OCI-LY7 (cell line): Measurements from ENCODE around the gene COX6B1. TPM values are rescaled to one million over a fixed set of nuclear protein-coding genes. Genes with fewer than 3 reads are reported as not detected.
A peak's percentile ranks its signal among the peaks of the same experiment; 100 is the strongest.

Experiments used
- BruUV-seq: library from RNA; stranded (reverse); fragments of 400-500 nt; replicated peaks from 2 replicates; lab custom pipeline; 2021; lab: Mats Ljungman, UMichigan
- CTCF ChIA-PET: fragments of 300-600 bp; sonication (Branson Sonifier 250); formaldehyde crosslinking; loops from one replicate; lab custom pipeline; 2022; ENCODE audit warnings: antibody characterized with exemption; ENCODE audit not compliant: unreplicated experiment; lab: Charles Lee
- POLR2A ChIA-PET: fragments of 300-600 bp; sonication (Branson Sonifier 250); formaldehyde crosslinking; loops from one replicate; lab custom pipeline; 2022; ENCODE audit warnings: antibody characterized with exemption; lab: Charles Lee
- DNase-seq: peaks from one replicate; pipeline ENCODE4 v3.0.0-alpha.2; 2015; ENCODE audit warnings: low spot score
- H2AFZ ChIP-seq: fragments of 200-600 bp; sonication (generic), shearing (Covaris generic); 2 replicates; pipeline ENCODE4 v1.6.1; 2014; ENCODE audit warnings: mild to moderate bottlenecking, antibody characterized with exemption, low read length, moderate library complexity
- H3K27ac ChIP-seq: fragments of 200-600 bp; sonication (generic); 2 replicates; pipeline ENCODE4 v1.5.1; 2014; ENCODE audit warnings: mixed run types, low read depth, mild to moderate bottlenecking, moderate library complexity, low read length, inconsistent platforms; ENCODE audit not compliant: poor library complexity, severe bottlenecking
- H3K36me3 ChIP-seq: fragments of 200-600 bp; sonication (generic); 2 replicates; pipeline ENCODE4 v1.6.1; 2014; ENCODE audit warnings: mild to moderate bottlenecking, antibody characterized with exemption, low read length, moderate library complexity, mixed read lengths; ENCODE audit not compliant: insufficient read depth
- H3K4me1 ChIP-seq: fragments of 200-600 bp; sonication (generic); 2 replicates; pipeline ENCODE4 v1.5.1; 2014; ENCODE audit warnings: mild to moderate bottlenecking, low read length; ENCODE audit not compliant: insufficient read depth, poor library complexity, severe bottlenecking
- H3K4me2 ChIP-seq: fragments of 200-600 bp; sonication (generic); 2 replicates; pipeline ENCODE4 v1.6.1; 2014; ENCODE audit warnings: mild to moderate bottlenecking, low read length
- H3K4me3 ChIP-seq: fragments of 200-600 bp; sonication (generic); 2 replicates; pipeline ENCODE4 v1.5.1; 2014; ENCODE audit warnings: mild to moderate bottlenecking, low read depth, low read length; ENCODE audit not compliant: poor library complexity, severe bottlenecking
- H3K79me2 ChIP-seq: fragments of 200-600 bp; sonication (generic); 2 replicates; pipeline ENCODE4 v1.6.1; 2016; ENCODE audit warnings: low read depth, mild to moderate bottlenecking, low read length, moderate library complexity, mixed read lengths; ENCODE audit not compliant: insufficient read depth
- H3K9me2 ChIP-seq: fragments of 200-600 bp; sonication (generic); 2 replicates; pipeline ENCODE4 v1.6.1; 2016; ENCODE audit warnings: mild to moderate bottlenecking, low read length, mixed read lengths; ENCODE audit not compliant: insufficient read depth
- H3K9me3 ChIP-seq: fragments of 200-600 bp; sonication (generic); 2 replicates; pipeline ENCODE4 v1.6.1; 2014; ENCODE audit warnings: mild to moderate bottlenecking, mixed run types, low read length, mixed read lengths
- H4K20me1 ChIP-seq: fragments of 200-600 bp; sonication (generic); 2 replicates; pipeline ENCODE4 v1.6.1; 2014; ENCODE audit warnings: mild to moderate bottlenecking, antibody characterized with exemption, low read length, moderate library complexity, mixed read lengths; ENCODE audit not compliant: insufficient read depth
- EZH2phosphoT487 ChIP-seq: fragments of 200-600 bp; sonication (generic); IDR thresholded peaks from 2 replicates; pipeline ENCODE4 v1.6.1; 2018; ENCODE audit warnings: low read depth, borderline replicate concordance, mild to moderate bottlenecking, mixed run types, antibody characterized with exemption, low read length, moderate library complexity, mixed read lengths
- intact Hi-C: fragments of 100-400 bp; cut with micrococcal nuclease; formaldehyde crosslinking; loops from one replicate; pipeline ENCODE4 v1.10.0; 2022; ENCODE audit not compliant: unreplicated experiment
- total RNA-seq, 2 experiments: library from RNA; depleted of rRNA in 1 of 2; stranded (reverse); fragments of >200 nt in 1 of 2; shearing (Covaris generic) in 1 of 2; gene quantifications; 2 replicates each; pipeline ENCODE4 v1.2.3, GENCODE V29; 2014 to 2022
- TF ChIP-seq, protein P1 (sequence below): fragments of 200-600 bp; sonication (generic); conservative IDR thresholded peaks from 2 replicates; pipeline ENCODE4 v1.5.1; 2014; ENCODE audit warnings: mild to moderate bottlenecking, antibody characterized with exemption, low read length, moderate library complexity, mixed read lengths

Gene COX6B1
- total RNA-seq, 2 experiments from 2014 or later = 373 to 536 TPM

DNA sequence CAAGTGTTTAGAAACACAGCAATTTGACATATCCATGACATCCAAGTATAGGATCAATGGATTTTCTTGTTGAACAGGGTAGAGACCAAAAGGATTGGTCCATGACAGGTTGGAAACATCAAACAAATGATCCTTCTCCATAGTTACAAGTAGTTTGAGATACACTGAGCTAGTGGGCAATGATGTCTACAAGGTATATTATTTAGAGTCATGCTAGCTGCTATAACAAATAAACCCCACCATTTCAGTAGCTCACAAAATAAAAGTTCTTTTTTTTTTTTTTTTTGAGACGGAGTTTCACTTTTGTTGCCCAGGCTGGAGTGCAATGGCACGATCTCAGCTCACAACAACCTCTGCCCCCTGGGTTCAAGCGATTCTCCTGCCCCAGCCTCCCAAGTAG lies 40.5 kb upstream of the COX6B1 start:
- Histone ChIP-seq H3K36me3 (no peaks in the 10 kb centered on the region), H3K9me2 (no peaks in the 10 kb centered on the region), H3K4me2 (no peak overlapping the region), H3K27ac (no peak overlapping the region), H3K79me2 (no peaks in the 10 kb centered on the region), H3K9me3 (peaks cover 5% of the 10 kb centered on the region; the same call in 1 of the 2 replicates), H2AFZ (no peak overlapping the region), H4K20me1 (no peaks in the 10 kb centered on the region), H3K4me3 (no peak overlapping the region), H3K4me1 (peaks cover 23% of the 10 kb centered on the region)
- no peak for DNase-seq
- POLR2A ChIA-PET = interaction anchor here (1.7 kb wide), 1 partner anchor 41 kb away, joined by 6 read pairs; the partner anchor contains the start of gene COX6B1
- CTCF ChIA-PET = interaction anchor here (1.0 kb wide), 1 partner anchor 50 kb away, joined by 10 read pairs; no protein-coding TSS in a partner anchor
- intact Hi-C loops = no loop called here
- BruUV-seq = no TSS peak
- TF ChIP-seq EZH2phosphoT487 = no peak
- TF ChIP-seq, protein P1, sequence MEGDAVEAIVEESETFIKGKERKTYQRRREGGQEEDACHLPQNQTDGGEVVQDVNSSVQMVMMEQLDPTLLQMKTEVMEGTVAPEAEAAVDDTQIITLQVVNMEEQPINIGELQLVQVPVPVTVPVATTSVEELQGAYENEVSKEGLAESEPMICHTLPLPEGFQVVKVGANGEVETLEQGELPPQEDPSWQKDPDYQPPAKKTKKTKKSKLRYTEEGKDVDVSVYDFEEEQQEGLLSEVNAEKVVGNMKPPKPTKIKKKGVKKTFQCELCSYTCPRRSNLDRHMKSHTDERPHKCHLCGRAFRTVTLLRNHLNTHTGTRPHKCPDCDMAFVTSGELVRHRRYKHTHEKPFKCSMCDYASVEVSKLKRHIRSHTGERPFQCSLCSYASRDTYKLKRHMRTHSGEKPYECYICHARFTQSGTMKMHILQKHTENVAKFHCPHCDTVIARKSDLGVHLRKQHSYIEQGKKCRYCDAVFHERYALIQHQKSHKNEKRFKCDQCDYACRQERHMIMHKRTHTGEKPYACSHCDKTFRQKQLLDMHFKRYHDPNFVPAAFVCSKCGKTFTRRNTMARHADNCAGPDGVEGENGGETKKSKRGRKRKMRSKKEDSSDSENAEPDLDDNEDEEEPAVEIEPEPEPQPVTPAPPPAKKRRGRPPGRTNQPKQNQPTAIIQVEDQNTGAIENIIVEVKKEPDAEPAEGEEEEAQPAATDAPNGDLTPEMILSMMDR = no peak

- no peaks in the 10 kb centered on the region for H4K20me1 ChIP-seq
- H3K4me3 ChIP-seq = no peak overlapping the region
- peak overlapping the region; percentile 26; the same call in 1 of the 2 replicates for H2AFZ ChIP-seq
- H3K4me1 ChIP-seq = peaks cover 24% of the 10 kb centered on the region
- TF ChIP-seq, protein P1 = no peak
- TF ChIP-seq EZH2phosphoT487 = no peak
- H3K36me3 ChIP-seq = no peaks in the 10 kb centered on the region
- no peaks in the 10 kb centered on the region for H3K9me2 ChIP-seq
- ChIA-PET CTCF (interaction anchor here (1.0 kb wide), 1 partner anchor 51 kb away, joined by 10 read pairs; no protein-coding TSS in a partner anchor), POLR2A (interaction anchor here (1.7 kb wide), 1 partner anchor 40 kb away, joined by 6 read pairs; the partner anchor contains the start of gene COX6B1)
- DNase-seq = peak; percentile 55
- intact Hi-C loops = no loop called here
- peaks cover 5% of the 10 kb centered on the region for H3K79me2 ChIP-seq
- peaks cover 5% of the 10 kb centered on the region; the same call in 1 of the 2 replicates for H3K9me3 ChIP-seq
- H3K4me2 ChIP-seq = no peak overlapping the region
- BruUV-seq = no TSS peak
- no peak overlapping the region for H3K27ac ChIP-seq
These were observed 39.9 kb upstream of the COX6B1 start for GRCh38 chr19:35608251-35608650.

- Histone ChIP-seq H3K4me2 (peak overlapping the region; percentile 47), H3K27ac (peak overlapping the region; percentile 70), H3K4me3 (no peak overlapping the region), H3K79me2 (peaks cover 8% of the 10 kb centered on the region), H2AFZ (peak overlapping the region; percentile 86), H3K36me3 (peaks cover under 1% of the 10 kb centered on the region; the same call in 1 of the 2 replicates), H3K4me1 (peaks cover 31% of the 10 kb centered on the region), H4K20me1 (no peaks in the 10 kb centered on the region), H3K9me2 (no peaks in the 10 kb centered on the region), H3K9me3 (peaks cover 5% of the 10 kb centered on the region; the same call in 1 of the 2 replicates)
- BruUV-seq = no TSS peak
- DNase-seq = peak; percentile 82
- TF ChIP-seq EZH2phosphoT487 = no peak
- CTCF ChIA-PET = no interaction called here
- intact Hi-C loops = no loop called here
- POLR2A ChIA-PET = interaction anchor here (0.8 to 1.3 kb wide), 3 partner anchors 22 to 38 kb away, joined by 3 to 8 read pairs (median 3); partner anchors contain the start of gene COX6B1
These were observed 38.2 kb upstream of the COX6B1 start for GRCh38 chr19:35609851-35610353.
